Measurements from ENCODE around the gene CGB5. TPM values are rescaled to one million over a fixed set of nuclear protein-coding genes. Genes with fewer than 3 reads are reported as not detected.

CGB5 gene
- total RNA-seq, 1 donor from 2014 or later = not detected

GRCh38 chr19:49067554-49067953 is 23.9 kb downstream of the CGB5 start:
- TF ChIP-seq CTCF (IDR thresholded peaks at IDR 0.05; ENCODE audit: unreplicated experiment) = no peak
- H3K4me3 Mint-ChIP-seq (ENCODE audit: low read depth) = no peak overlapping the region

GRCh38 chr19:49069026-49069425 is 25.4 kb downstream of the CGB5 start:
- H3K4me3 Mint-ChIP-seq (ENCODE audit: low read depth) = no peak overlapping the region
- peaks cover 8% of the 10 kb centered on the region for H3K9me3 Mint-ChIP-seq (ENCODE audit: low read depth)
- DNase-seq (ENCODE audit: low spot score, unreplicated experiment) = no peak
- H3K36me3 Mint-ChIP-seq (ENCODE audit: insufficient read depth) = no peaks in the 10 kb centered on the region
- H3K27ac Mint-ChIP-seq = no peak overlapping the region
- H3K4me1 Mint-ChIP-seq (ENCODE audit: low read depth) = peaks cover 4% of the 10 kb centered on the region
- no peak for TF ChIP-seq CTCF (IDR thresholded peaks at IDR 0.05; ENCODE audit: unreplicated experiment)
- peaks cover 75% of the 10 kb centered on the region for H3K27me3 Mint-ChIP-seq

More at GRCh38 chr19:49067554-49067953, 23.9 kb downstream of the CGB5 start:
- DNase-seq (ENCODE audit: low spot score, unreplicated experiment) = no peak
- Mint-ChIP-seq H3K4me1 (ENCODE audit: low read depth) (peaks cover 4% of the 10 kb centered on the region), H3K27me3 (peaks cover 68% of the 10 kb centered on the region), H3K36me3 (ENCODE audit: insufficient read depth) (no peaks in the 10 kb centered on the region), H3K27ac (no peak overlapping the region), H3K9me3 (ENCODE audit: low read depth) (peaks cover 8% of the 10 kb centered on the region)

- no peak for DNase-seq (ENCODE audit: low spot score, unreplicated experiment)
- Mint-ChIP-seq H3K4me1 (ENCODE audit: low read depth) (peaks cover 3% of the 10 kb centered on the region), H3K9me3 (ENCODE audit: low read depth) (peaks cover 8% of the 10 kb centered on the region), H3K27ac (no peak overlapping the region), H3K4me3 (ENCODE audit: low read depth) (no peak overlapping the region), H3K36me3 (ENCODE audit: insufficient read depth) (no peaks in the 10 kb centered on the region), H3K27me3 (peaks cover 82% of the 10 kb centered on the region)
- TF ChIP-seq CTCF (IDR thresholded peaks at IDR 0.05; ENCODE audit: unreplicated experiment) = no peak
Observed at GRCh38 chr19:49070416-49070815, 26.8 kb downstream of the CGB5 start.

GRCh38 chr19:49071860-49072547 is 28.4 kb downstream of the CGB5 start:
- TF ChIP-seq CTCF (IDR thresholded peaks at IDR 0.05; ENCODE audit: unreplicated experiment) = no peak
- H3K27me3 Mint-ChIP-seq = peaks cover 71% of the 10 kb centered on the region
- no peak overlapping the region for H3K4me3 Mint-ChIP-seq (ENCODE audit: low read depth)
- H3K27ac Mint-ChIP-seq = no peak overlapping the region
- no peaks in the 10 kb centered on the region for H3K36me3 Mint-ChIP-seq (ENCODE audit: insufficient read depth)
- peaks cover 8% of the 10 kb centered on the region for H3K9me3 Mint-ChIP-seq (ENCODE audit: low read depth)
- no peaks in the 10 kb centered on the region for H3K4me1 Mint-ChIP-seq (ENCODE audit: low read depth)
- no peak for DNase-seq (ENCODE audit: low spot score, unreplicated experiment)

GRCh38 chr19:49073514-49074378 is 30.1 kb downstream of the CGB5 start:
- peak; percentile 22 for TF ChIP-seq CTCF (IDR thresholded peaks at IDR 0.05; ENCODE audit: unreplicated experiment)
- no peaks in the 10 kb centered on the region for H3K4me1 Mint-ChIP-seq (ENCODE audit: low read depth)
- H3K27me3 Mint-ChIP-seq = peaks cover 61% of the 10 kb centered on the region
- no peak overlapping the region for H3K27ac Mint-ChIP-seq
- DNase-seq (ENCODE audit: low spot score, unreplicated experiment) = no peak
- H3K9me3 Mint-ChIP-seq (ENCODE audit: low read depth) = peaks cover 8% of the 10 kb centered on the region
- H3K36me3 Mint-ChIP-seq (ENCODE audit: insufficient read depth) = no peaks in the 10 kb centered on the region
- H3K4me3 Mint-ChIP-seq (ENCODE audit: low read depth) = no peak overlapping the region
